Parathyroid adenoma (tissue), 2 donors: ENCODE results near the gene ACKR2.

Experiments used
- H2AFZ ChIP-seq: fragments of 300-600 bp; sonication (generic); one replicate; pipeline ENCODE4 v1.7.0; 2017; ENCODE audit warnings: antibody characterized with exemption, mild to moderate bottlenecking
- H3K27ac ChIP-seq: fragments of 300-600 bp; sonication (generic); one replicate; pipeline ENCODE4 v1.7.0; 2017
- H3K27me3 ChIP-seq: fragments of 300-600 bp; sonication (generic); one replicate; pipeline ENCODE4 v1.7.0; 2017; ENCODE audit warnings: low read length; ENCODE audit not compliant: control insufficient read depth, insufficient read depth
- H3K36me3 ChIP-seq: fragments of 300-600 bp; sonication (generic); one replicate; pipeline ENCODE4 v1.7.0; 2017; ENCODE audit warnings: low read length; ENCODE audit not compliant: control insufficient read depth, insufficient read depth
- H3K4me1 ChIP-seq: fragments of 300-600 bp; sonication (generic); one replicate; pipeline ENCODE4 v1.7.0; 2017; ENCODE audit warnings: control low read depth
- H3K4me2 ChIP-seq: fragments of 300-600 bp; sonication (generic); one replicate; pipeline ENCODE4 v1.7.0; 2017; ENCODE audit warnings: low read length
- H3K4me3 ChIP-seq: fragments of 300-600 bp; sonication (generic); one replicate; pipeline ENCODE4 v1.7.0; 2017; ENCODE audit warnings: low read depth, low read length
- H3K79me2 ChIP-seq: fragments of 300-600 bp; sonication (generic); one replicate; pipeline ENCODE4 v1.7.0; 2017; ENCODE audit warnings: control low read depth
- H3K9ac ChIP-seq: fragments of 300-600 bp; sonication (generic); one replicate; pipeline ENCODE4 v1.7.0; 2017; ENCODE audit warnings: mild to moderate bottlenecking
- H3K9me3 ChIP-seq: fragments of 300-600 bp; sonication (generic); one replicate; pipeline ENCODE4 v1.7.0; 2017; ENCODE audit warnings: low read length; ENCODE audit not compliant: control insufficient read depth
- CTCF ChIP-seq: fragments of 300-600 bp; sonication (generic); IDR thresholded peaks from one replicate; pipeline ENCODE4 v1.7.0; 2017; ENCODE audit warnings: antibody characterized with exemption, mild to moderate bottlenecking
- donor health status: primary hyperparathyroidism.

ACKR2 gene

GRCh38 chr3:42851228-42851834 lies 42.1 kb downstream of the ACKR2 start:
- no peak for TF ChIP-seq CTCF

GRCh38 chr3:42852441-42852840 lies 43.2 kb downstream of the ACKR2 start:
- no peaks in the 10 kb centered on the region for H3K36me3 ChIP-seq
- H3K27me3 ChIP-seq: no peaks in the 10 kb centered on the region
- no peaks in the 10 kb centered on the region for H3K4me1 ChIP-seq
- H3K4me3 ChIP-seq: no peak overlapping the region
- no peak for TF ChIP-seq CTCF
- no peaks in the 10 kb centered on the region for H3K79me2 ChIP-seq
- no peak overlapping the region for H2AFZ ChIP-seq
- H3K9me3 ChIP-seq: no peaks in the 10 kb centered on the region
- H3K9ac ChIP-seq: no peak overlapping the region
- H3K4me2 ChIP-seq: no peak overlapping the region
- H3K27ac ChIP-seq: no peak overlapping the region

More at GRCh38 chr3:42851228-42851834, 42.1 kb downstream of the ACKR2 start:
- Histone ChIP-seq H3K4me2 (no peak overlapping the region), H3K4me1 (no peaks in the 10 kb centered on the region), H3K27ac (no peak overlapping the region), H3K36me3 (no peaks in the 10 kb centered on the region), H3K9me3 (no peaks in the 10 kb centered on the region), H3K27me3 (no peaks in the 10 kb centered on the region), H3K9ac (no peak overlapping the region), H3K79me2 (no peaks in the 10 kb centered on the region), H3K4me3 (no peak overlapping the region), H2AFZ (no peak overlapping the region)

DNA sequence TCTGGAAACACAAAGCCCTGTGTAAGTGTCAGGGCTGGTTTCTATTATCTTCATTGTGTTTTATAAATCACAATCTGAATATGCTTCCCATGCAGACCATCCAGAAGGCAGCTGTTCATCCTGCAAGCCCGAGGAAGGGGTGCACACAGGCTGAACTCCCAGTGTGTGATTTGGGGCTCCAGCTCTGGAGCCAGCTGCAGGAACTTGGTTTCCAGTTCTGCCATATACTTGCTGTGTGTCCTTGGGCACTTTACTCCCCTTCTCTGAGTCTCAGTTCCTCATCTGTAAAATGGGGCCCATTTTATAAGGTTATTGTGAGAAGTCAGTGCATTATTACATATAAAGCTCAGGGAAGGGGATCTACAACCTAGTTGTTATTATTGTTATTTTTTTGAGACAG lies 43.8 kb downstream of the ACKR2 start:
- TF ChIP-seq CTCF: no peak
- Histone ChIP-seq H3K79me2 (no peaks in the 10 kb centered on the region), H3K27me3 (no peaks in the 10 kb centered on the region), H3K27ac (no peak overlapping the region), H3K4me1 (no peaks in the 10 kb centered on the region), H3K4me3 (no peak overlapping the region), H3K9ac (no peak overlapping the region), H3K36me3 (no peaks in the 10 kb centered on the region), H3K9me3 (no peaks in the 10 kb centered on the region), H2AFZ (no peak overlapping the region), H3K4me2 (no peak overlapping the region)

DNA sequence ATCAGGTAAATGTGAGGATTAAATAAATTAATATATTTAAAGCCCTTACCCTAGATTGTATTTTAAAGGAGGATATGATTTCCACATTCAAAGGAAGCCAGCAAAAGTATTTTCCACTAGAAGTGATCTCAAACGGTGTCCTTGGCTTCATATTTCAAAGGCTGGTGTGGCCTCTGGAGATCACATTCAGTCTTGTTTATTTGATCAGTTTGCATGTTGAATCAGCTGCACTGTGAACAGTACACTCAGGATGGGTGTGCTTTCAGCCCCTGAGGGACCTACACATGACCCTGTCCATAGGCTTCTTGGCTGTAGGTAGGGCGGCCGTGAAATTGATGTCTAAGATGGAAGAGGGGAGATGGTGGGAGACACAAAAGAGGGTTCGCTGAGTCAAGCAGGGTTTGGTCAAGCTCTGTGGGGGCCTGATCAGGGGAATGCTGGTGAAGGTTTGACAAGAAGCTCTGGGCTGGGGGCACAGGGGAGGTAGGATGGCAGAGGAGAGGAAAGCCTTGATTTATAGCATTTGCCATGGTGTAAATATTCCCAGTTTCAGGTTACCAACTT lies 44.6 kb downstream of the ACKR2 start:
- H3K4me1 ChIP-seq: no peaks in the 10 kb centered on the region

More for the DNA sequence above, 44.6 kb downstream of the ACKR2 start:
- Histone ChIP-seq H3K79me2 (no peaks in the 10 kb centered on the region), H3K27me3 (no peaks in the 10 kb centered on the region), H3K36me3 (no peaks in the 10 kb centered on the region), H3K9ac (no peak overlapping the region), H3K4me3 (no peak overlapping the region), H3K27ac (no peak overlapping the region), H3K4me2 (no peak overlapping the region), H2AFZ (no peak overlapping the region), H3K9me3 (no peaks in the 10 kb centered on the region)
- no peak for TF ChIP-seq CTCF
